GM18873 (cell line): ENCODE measurements around the gene NASP.
"Not testable (repeated sequence)": the region's sequence is repeated elsewhere in the genome, so short reads cannot be mapped to it uniquely, and the experiment has no call there.

Experiments
- ATAC-seq: cut with Tn5 transposase; IDR thresholded peaks from one replicate; pipeline ENCODE4 v1.9.1; 2021; ENCODE audit warnings: mild to moderate bottlenecking, moderate library complexity, moderate number of reproducible peaks; ENCODE audit not compliant: unreplicated experiment, low FRiP score

NASP gene

DNA sequence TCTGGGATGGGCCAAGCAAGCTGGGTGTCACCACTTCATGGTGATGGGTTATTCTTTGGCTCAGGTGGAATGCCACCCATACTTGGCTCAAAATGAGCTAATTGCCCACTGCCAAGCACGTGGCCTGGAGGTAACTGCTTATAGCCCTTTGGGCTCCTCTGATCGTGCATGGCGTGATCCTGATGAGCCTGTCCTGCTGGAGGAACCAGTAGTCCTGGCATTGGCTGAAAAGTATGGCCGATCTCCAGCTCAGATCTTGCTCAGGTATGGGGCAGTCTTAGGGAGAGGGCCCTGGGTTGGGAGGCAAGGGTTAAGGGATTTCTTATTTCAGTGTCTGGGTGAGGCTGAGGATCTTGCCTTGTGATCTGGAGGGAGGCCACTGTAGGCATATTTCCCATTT is 15.4 kb upstream of the NASP start:
- no peak for ATAC-seq

DNA sequence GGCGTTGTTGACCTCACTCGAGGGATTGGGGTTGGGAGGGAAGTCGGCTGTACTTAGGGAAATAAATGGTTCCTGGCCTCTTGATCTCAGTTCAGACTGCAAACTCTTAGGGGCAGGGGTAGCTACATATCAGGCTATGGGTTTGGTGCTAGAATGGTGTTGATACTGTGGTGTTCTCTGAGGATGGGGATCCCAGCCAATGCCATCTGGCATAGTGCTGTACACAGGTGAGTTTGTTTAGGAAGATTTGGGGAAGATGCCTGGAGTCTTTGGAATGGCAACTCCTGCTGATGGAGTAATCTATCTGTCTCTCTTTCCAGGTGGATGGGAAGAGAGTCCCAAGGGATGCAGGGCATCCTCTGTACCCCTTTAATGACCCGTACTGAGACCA is 14.3 kb upstream of the NASP start:
- ATAC-seq, result no peak

DNA sequence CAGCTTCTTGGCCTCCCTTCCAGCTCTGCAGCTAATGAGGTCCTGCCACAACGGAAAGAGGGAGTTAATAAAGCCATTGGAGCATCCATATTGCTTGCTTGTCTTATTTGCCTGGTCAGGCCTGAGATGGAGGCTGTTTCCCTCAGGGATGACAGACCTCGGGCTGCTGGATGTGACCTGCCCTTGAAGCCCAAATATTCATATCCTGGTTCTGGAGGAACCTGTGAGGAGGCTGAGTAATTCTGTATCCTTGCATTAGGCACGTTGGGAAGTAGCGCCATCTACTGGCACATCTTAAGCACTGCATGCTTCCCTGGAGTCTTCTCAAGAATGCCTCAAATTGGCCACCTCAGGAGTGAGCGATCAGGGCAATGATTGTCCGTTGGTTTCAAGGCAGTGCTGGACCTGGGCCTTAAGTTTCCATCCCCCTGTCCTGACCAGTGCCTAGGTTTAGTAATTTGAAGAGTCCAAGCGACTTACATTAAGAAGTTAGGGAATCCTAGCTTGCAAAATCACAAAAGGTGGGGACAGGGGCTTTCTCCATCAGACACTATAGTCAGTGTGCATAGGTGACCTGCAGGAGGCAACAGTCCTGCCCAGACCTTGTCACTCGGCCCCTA is 13.8 kb upstream of the NASP start:
- ATAC-seq, result no peak

DNA sequence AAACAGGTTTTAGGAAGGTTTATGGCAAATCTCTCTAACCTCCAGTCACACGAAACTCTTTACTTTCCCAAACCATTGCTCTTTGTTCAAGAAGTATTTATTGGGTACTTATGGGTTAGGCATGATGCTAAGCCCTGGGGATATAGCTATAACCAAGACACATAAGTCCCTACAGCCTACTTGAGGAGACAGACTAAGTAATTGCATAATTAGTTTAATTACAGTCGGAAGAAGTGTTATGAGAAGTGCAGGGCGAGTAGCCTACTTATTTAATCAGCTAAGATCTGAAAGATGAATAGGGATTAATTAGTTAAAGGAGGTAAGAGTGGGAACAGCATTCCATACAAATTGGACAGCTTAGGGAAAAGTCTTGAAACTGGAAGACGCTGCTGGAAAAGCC is 13.2 kb upstream of the NASP start:
- no peak for ATAC-seq

DNA sequence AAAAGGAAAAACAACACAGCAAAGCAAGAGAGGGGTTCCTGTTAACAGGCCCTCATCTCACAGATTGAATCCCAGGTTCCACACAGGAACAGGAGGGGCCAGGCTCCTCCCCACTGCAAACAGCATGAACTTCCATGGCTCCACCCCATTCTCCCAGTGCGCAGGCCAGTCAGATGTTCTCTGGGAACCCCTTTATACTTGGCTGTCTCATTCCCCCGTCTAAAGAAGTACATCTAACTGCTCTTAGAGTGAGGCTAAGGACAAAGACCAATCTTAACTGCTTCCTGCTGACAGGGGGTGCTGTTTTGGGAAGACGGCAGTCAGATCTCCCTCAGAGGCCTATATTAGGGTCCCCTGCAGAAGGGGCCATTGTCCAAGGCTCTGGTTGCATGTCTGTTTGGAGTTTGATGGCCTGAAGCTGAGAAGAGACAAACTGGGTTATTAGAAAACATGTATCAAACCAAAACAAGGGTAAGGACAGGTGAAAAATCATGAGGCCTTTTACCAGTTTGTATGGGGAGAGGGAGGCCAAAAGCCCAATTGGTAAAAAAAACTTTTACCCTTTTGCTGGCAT is 10.5 kb upstream of the NASP start:
- no peak for ATAC-seq

DNA sequence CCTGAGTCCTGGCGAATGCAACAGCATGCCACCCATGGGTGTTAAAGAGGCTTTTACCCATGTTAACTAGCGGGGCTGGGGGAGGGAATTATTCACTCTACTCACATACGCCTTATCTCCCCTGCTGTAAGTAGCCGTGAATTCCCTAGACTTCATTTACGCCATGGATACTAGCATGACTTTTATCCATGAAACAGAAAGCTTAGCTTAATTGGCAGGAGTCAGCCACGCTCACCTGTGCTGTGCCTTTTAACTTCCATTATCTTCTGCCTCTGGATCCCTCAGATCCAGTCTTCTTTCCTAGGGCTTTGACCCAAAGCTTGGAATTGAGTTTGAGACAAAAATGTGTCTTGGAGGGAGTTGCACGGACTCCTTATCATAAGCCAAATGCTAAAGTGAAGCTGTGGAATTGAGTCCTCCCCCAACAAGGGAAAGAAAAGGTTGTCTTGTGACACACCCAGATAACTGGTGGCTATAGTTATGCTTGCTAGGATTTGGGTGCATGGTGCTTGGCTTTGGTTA is 9.7 kb upstream of the NASP start:
- ATAC-seq, result no peak

DNA sequence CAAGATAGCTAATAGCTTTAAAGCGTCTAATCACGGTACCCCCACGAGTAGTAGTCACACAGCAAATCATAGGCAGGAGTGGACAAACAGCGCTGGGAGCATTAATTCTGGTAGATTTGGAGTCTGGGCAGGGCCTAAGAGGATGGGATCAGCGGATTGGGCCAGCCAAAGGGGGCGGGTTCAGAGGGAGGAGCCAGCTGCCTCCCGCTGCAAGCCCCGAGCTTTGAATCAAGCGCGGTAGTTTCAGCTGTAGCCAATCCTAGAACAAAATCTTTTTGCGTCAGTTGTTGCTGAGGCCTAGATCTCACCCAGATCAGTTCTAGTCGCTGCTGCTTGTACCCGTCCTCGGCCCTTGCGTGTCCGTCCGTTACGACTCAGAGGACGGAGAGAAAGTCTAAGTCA is 576 bp upstream of the NASP start:
- peak; percentile 77 for ATAC-seq

DNA sequence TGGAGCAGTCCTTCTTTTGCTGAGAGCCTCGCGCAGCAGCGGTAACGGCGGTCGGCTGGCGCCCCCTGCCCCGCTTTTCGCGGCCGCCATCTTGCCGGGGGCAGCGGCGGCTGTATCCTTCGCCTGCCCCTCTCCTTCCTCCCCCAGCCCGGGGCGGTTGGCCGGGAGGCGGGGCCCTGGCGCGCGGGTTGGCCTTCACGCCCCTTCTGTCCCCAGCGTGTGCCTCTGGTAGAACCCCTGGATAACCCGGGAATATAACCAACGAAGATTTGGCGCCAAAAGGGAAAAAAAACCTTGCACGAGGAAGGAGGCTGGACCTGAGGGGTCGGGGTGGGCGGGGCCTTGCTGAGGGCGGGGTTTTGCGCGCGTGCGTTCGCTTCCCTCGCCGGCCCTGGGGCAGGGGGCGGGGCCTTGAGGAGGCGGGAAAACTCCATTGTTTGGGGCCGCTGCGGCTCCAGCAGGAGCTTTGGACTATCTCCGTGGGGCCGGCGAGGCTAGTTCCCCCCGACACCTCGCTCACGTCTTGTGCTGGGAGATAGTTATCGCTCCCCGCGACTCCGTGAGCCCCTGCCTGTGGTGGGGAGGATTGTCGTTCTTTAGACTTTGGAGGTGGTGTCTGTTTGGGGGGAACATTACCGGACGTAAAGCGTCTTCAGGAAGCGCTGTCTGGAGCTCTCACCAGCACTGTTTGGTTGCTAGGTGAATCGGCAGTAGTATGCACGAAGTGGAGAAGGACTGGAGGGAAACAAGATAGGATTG is 689 bp downstream of the NASP start:
- peak; percentile 16 for ATAC-seq

DNA sequence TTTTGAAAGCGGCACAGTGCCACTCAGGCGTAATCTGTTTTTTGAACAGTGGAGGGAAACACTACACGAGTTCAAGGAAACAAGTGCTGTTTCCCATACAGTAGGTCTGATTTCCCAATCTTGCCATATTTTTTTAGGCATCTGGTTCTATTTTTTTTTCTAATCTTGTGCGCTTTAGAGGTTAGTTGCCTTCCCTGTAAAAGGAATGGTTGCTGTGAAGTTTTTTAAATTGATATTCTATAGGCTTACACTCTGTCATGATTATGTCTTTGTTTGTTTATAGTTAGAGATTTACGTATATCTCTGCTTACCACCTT is 1.2 kb downstream of the NASP start:
- no peak for ATAC-seq

DNA sequence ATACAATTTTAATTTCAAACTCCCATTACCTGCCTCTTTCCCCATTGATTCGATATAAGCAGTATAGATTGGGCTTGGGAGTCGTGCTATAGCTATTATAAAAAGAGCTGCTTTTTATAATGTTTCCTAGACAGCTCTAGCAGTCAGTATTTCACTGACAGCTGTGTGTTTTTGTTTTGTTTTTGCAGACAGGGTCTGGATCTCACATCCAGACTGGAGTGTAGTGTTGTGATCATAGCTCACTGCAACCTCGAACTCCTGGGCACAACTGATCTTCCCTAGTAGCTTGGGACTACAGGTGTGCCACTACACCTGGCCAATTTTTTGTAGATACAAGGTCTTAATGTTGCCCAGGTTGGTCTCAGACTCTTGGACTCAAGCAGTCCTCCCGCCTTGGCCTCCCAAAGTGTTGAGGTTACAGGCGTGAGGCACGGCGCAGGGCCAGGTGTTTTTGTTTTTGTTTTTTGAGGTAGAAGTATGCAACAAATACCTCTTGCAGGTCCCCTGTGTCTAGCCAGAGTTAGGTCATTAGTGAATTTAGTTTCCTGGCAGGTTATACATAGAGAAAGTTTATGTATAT is 1.7 kb downstream of the NASP start:
- no peak for ATAC-seq

DNA sequence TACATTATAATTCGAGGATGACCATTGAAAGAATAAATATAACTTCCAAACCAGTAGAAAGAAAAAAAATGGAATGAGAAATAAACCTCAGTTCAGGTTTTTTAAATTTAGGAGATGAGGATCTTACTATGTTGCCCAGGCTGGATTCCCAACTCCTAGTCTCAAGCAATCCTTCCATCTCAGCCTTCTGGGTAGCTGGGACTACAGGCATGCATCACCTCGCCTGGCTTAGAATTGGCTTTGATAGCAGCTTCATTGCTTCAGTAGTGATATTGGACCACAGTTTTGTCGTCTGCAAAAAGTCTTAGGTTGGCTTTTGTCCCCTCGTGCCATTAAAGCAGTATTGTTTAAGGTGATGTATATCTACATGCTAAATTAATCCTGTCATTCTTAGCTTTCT is 2.9 kb downstream of the NASP start:
- no peak for ATAC-seq

DNA sequence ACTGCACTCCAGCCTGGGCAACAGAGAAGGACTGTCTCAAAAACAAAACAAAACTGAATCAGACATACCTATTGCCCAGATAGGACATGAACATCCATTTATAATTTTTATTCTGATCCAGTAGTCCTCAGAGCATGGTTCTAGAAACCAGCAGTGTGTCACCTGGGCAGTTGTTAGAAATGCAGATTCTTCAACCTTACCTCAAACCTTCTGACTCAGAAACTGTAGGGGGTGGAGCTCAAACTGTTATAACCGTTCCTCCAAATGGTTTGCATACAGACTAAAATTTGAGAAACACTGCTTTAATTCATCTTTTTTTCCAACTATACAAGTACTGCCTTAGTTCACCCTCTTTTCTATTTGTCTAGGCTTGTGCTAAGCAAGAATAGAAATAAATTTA is 6.0 kb downstream of the NASP start:
- no peak for ATAC-seq

DNA sequence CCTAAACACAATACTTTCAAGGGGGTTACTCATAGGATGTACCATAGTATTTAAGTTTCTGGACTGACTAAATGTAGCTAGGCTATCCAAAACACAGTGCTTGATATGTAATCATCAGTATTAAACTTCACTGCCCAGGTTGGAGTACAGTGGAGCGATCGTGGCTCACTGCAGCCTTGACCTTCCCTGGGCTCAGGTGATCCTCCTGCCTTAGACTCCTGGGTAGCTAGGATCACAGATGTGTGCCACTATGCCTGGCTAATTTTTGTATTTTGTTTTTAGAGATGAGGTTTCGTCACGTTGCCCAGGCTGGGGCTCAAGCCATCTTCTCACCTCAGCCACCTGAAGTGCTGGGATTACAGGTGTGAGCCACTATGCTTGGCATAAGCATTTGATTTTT is 10.6 kb downstream of the NASP start:
- ATAC-seq, result no peak

DNA sequence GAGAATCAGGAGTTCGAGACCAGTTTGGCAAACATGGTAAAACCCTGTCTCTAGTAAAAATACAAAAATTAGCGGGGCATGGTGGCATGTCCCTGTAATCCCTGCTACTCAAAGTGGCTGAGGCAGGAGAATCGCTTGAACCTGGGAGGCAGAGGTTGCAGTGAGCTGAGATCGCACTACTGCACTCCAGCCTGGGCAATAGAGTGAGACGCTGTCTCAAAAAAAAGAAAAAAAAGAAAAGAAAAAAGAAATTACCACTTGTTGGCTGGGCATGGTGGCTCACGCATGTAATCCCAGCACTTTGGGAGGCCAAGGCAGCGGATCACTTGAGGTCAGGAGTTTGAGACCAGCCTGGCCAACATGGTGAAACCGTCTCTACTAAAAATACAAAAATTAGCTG is 12.9 kb downstream of the NASP start:
- ATAC-seq, result not testable (repeated sequence)

DNA sequence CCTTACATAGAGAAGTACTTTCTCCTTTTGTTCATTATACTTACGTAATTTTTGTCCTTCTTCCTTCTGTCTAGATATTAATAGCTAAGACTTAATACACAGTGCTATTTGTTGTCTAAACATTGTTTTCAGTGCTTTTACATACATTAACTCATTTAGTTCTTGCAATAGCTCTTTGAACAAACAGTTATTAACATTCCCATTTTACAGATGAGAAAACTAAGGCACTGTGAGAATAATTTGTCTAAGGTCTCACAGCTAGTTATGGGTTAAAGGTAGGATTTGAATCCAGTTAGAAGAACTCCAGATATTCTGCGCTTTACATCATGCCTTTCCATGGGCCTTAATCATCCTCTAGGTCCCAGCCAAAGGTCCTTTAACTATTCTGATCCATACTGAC is 20.4 kb downstream of the NASP start:
- ATAC-seq, result no peak

DNA sequence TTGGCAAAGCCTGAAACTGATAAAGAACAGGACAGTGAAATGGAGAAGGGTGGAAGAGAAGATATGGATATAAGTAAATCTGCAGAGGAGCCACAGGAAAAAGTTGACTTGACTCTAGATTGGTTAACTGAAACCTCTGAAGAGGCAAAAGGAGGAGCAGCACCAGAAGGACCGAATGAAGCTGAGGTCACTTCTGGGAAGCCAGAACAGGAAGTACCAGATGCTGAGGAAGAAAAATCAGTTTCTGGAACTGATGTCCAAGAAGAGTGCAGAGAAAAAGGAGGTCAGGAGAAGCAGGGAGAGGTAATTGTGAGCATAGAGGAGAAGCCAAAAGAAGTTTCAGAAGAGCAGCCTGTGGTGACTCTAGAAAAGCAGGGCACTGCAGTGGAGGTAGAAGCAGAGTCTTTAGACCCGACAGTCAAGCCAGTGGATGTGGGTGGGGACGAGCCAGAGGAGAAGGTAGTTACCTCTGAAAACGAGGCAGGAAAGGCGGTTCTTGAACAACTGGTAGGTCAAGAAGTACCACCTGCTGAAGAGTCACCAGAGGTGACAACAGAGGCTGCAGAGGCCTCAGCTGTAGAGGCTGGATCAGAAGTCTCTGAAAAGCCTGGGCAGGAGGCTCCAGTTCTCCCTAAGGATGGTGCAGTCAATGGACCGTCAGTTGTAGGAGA is 23.7 kb downstream of the NASP start:
- no peak for ATAC-seq

DNA sequence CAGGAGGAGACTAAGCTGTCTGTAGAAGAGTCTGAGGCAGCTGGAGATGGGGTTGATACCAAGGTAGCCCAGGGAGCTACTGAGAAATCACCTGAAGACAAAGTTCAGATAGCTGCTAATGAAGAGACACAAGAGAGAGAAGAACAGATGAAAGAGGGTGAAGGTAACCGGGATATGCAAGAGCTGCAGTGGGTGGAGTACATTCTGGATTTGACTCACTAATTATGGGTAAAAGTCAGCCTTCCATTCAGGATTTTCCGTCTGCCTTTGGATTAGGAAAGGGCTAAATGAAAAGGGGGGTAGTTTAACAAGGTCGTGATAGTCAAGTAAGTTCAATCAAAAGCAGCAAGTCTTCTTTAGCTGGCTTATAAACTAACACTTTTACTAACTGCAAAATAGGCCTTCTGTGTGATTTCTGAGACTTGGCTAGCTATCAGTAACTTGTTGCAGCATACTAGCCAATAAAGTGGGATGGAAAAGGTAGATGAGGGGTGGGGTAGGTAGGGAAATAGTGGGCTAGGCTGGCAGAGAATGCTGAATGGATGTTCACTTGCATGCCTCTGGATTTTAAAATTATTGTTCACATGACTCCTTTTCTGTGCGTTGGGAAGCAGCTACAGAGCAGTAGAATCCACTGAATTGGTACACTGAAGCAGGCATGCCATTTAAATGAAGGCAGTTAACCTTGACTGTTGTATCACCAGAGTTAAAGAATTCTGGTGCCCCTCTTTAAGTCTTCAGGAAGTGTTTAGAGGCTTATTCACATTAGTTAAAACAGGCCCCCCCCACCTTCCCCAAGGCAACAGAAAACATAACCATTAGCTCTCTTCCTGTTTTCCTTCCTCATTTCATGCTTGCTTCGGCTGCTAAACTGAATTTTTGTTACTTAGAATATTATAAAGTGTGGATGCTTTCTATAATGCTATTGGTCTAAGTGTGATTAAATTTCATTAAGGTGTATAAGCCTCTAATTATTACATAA is 24.6 kb downstream of the NASP start:
- ATAC-seq, result no peak

DNA sequence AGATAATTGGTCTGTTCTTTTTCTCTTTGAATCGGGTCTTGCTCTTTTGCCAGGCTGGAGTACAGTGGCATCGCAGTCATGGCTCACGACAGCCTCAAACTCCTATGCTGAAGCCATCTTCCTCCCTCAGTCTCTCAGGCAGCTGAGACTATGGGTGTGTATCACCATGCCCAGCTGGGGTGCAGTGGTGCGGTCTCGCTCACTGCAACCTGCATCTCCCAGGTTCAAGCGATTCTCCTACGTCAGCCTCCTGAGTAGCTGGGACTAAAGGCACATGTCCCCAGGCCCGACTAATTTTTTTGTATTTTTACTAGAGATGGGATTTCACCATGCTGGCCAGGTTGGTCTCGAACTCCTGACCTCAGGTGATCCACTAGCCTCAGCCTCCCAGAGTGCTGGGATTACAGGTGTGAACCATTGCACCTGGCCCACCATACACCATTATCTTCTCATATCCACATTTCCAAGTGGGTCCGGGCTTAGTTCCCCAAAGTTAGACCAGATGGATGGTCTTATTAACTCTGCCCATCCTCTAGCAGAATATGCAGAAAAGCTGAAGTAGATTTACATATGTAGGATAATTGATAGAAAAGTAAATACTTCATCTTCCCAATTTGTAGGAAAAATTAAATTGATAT is 26.9 kb downstream of the NASP start:
- no peak for ATAC-seq

DNA sequence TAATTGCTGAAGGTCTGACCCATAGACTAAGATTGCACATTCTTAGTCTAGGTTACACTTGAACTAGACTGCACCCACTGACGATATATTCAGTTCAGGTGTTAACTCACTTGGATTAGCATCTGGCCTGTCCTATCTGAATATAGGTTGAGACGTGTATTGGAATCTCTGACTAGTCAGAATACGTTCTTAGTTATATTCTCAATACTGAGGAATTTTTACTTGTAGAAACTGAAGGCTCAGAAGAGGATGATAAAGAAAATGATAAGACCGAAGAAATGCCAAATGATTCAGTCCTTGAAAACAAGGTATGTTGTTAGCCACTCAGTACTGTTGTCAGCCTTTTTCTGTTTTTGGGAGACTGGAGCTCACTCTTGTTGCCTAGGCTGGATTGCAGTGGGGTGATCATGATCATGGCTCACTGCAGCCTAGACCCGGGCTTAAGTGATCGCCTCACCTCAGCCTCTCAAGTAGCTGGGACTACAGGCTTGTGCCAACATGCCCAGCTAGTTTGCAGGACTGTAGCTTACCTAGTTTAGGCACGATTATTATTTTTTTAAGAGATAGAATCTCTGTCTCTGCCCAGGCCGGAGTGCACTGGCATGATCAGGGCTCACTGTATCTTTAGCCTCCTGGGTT is 29.2 kb downstream of the NASP start:
- ATAC-seq, result no peak
